Suppressor macrophage treated with lipopolysaccharide for 4 hours (primary cell): ENCODE data around the gene SMC1B.
"Not testable (repeated sequence)": the region's sequence is repeated elsewhere in the genome, so short reads cannot be mapped to it uniquely, and the experiment has no call there.

Source experiments
- DNase-seq: peaks from one replicate; pipeline ENCODE4 v3.0.0-alpha.2; 2020

SMC1B gene, protein sequence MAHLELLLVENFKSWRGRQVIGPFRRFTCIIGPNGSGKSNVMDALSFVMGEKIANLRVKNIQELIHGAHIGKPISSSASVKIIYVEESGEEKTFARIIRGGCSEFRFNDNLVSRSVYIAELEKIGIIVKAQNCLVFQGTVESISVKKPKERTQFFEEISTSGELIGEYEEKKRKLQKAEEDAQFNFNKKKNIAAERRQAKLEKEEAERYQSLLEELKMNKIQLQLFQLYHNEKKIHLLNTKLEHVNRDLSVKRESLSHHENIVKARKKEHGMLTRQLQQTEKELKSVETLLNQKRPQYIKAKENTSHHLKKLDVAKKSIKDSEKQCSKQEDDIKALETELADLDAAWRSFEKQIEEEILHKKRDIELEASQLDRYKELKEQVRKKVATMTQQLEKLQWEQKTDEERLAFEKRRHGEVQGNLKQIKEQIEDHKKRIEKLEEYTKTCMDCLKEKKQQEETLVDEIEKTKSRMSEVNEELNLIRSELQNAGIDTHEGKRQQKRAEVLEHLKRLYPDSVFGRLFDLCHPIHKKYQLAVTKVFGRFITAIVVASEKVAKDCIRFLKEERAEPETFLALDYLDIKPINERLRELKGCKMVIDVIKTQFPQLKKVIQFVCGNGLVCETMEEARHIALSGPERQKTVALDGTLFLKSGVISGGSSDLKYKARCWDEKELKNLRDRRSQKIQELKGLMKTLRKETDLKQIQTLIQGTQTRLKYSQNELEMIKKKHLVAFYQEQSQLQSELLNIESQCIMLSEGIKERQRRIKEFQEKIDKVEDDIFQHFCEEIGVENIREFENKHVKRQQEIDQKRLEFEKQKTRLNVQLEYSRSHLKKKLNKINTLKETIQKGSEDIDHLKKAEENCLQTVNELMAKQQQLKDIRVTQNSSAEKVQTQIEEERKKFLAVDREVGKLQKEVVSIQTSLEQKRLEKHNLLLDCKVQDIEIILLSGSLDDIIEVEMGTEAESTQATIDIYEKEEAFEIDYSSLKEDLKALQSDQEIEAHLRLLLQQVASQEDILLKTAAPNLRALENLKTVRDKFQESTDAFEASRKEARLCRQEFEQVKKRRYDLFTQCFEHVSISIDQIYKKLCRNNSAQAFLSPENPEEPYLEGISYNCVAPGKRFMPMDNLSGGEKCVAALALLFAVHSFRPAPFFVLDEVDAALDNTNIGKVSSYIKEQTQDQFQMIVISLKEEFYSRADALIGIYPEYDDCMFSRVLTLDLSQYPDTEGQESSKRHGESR

DNA sequence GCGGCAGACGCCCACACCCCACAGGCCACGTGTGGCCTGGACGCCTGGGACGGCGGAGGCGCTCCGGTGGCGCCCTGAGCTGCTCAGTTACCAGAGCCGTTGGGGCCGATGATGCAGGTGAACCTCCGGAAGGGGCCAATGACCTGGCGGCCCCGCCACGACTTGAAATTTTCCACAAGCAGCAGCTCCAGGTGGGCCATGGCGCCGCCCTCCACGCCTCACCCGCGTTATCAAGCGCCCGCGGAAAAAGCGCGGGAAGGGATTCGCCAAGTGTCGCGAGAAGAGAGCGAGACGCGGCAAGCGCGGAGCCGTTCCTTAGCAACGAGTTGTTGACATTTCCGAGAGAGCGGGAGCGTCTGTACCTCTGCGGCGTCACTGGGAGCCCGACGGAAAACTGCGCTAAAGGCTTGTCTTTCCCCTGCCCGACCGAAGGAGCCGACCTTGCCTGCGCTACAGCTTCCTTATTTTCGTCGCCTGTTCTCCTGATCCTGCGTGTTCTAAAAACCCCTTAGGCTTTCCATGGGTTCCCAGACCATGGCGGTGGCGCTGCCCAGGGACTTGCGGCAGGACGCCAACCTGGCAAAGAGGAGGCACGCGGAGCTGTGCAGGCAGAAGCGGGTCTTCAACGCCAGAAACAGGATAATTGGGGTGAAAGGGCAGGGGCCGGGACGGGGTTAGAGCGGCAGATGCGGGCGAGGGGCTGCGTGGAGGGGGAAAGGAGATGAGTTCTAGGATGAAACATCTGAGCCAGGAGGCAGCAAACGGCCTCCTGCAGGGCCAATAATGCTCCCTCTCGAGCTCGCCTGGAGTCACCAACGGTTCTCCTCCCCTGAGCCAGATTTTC lies at the start of gene SMC1B, which contains the start of gene RIBC2:
SMC1B (minus strand) TSS at position 232 of the 844 bp plus-strand sequence; CDS start at position 200, 32 bp downstream.
RIBC2 (plus strand) TSS at position 326 of the 844 bp plus-strand sequence; CDS start at position 520, 194 bp downstream.
- DNase-seq = peak; percentile 75

DNA sequence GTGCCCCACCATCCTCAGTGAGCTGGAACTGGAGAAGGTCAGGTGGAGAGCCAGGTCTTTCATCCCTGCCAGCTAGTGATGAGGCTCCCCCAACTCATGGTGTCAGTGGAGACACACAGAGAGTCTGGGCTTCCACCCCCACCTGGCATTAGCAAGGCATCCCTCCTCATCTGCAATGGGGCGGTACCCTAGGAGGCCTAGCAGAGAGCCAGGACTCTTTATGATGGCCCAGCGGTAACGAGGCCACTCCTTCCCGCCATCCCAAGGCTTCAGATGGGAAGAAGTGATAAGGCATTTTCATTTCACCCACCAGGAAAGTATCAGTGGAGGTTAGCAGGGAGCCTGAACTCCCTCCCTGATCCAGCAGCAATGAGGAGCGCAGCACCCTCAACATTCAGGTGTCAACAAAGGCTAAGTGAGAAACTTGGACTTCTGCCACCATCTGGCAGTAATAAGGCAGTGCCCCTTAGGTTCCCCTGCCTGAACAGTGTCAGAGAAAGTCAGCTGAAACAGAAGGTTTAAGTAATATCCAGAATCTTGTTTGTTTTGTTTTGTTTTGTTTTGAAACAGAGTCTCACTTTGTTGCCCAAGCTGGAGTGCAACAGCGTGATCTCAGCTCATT lies 48.7 kb upstream of the SMC1B start:
- peak; percentile 2 for DNase-seq

DNA sequence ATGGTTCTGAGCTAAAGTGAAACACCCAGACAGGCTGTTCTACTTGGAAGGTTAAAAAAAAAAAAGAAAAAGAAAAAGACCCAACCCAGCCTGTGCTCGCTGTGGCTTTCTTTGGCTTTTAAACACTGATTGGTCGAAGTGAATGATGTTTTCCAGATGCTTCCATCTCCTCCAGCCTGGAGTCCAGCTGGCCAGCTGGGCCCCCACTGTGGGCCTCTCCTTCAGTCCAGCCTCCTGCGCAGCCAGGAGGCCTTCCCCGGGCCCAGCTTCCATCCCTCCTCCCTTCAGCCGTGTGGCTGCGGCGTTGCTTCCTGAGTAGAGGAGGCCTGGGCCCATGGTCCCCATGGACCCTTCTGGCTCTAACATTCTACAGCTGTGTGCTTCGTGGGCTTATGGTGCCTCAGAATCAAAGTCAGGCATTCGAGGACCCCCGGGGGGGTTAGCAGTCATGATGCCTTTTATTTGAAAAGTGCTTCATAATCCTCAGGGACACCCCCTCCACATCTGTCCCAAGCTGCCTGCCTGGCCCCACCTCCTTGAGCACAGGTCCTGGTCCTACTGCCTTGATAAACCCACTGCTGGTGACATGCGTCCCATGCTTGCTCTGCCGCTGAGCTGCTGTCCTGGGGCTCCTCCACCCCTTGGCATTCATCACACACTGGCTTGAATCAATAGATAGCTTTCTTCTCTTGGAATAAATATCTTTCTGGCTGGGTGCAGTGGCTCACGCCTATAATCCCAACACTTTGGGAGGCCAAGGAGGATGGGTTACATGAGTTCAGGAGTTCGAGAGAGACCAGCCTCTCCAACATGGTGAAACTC lies 47.1 kb upstream of the SMC1B start:
- no peak for DNase-seq

DNA sequence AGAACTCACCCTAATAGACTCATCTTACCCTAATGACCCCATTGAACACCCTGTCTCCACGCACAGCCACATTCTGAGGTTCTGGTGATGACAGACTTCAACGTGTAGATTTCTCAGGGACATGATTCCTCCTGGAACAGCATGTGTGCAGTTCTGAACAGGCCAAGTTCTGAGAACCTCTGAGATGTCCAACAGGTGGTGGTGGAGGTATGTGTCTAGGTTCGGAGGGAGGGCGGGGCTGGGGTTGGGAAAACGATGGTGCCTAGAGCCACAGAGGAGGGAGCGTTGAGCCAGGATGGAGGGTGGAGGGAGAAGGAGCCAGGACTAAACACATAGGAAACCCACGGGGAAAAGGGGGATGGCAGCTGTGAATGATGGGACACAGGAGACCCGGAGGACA lies 45.8 kb upstream of the SMC1B start:
- no peak for DNase-seq

DNA sequence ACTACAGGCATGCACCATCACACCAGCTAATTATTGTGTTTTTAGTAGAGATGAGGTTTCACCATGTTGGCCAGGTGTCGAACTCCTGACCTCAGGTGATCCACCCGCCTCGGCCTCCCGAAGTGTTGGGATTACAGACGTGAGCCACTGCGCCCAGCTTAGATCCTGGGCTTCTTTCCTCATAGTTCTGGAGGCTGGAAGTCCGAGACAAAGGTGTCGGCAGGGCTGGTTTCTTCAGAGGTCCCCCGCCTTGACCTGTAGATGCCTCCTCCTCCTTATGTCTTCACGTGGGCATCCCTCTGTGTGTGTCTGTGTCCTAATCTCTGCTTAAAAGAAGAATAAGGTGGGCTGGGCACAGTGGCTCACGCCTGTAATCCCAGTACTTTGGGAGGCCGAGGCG lies 45.1 kb upstream of the SMC1B start:
- DNase-seq = no peak

DNA sequence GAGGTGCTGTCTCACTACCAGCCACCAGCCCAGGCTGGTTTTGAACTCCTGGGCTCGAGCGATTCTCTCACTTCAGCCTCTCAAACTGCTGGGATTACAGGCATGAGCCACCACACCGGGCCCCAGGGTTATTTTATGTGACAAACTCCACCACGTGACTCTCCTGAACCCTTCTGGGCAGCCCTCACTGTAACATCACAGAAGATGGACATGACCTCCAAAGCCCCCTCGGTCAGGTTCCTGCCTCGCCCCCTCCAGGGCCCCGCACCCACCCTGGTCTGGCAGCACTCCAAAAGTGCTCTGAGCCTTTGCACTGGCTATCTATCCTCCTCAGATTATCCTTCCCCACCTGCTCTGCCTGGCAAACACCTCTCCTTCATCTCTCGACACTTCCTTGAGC lies 43.4 kb upstream of the SMC1B start:
- DNase-seq = no peak

DNA sequence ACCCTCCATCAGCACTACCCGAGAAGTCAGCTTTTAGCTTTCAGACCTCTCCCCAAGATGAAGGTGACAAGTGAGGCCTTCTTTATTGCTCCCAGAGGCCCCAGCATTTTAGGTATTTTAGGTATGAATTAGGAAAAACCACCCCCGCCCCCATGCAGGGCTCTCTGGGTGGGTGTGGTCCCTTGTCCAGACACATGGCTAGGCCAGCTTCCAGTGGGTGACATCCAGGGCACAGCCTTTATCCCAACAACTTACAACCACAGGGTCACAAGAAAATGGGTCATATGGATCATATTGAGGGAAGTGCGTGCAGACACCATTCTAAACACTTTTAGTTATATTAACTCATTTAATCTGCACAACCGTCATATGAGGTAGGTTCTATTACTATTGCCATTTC lies 42.2 kb upstream of the SMC1B start:
- no peak for DNase-seq

DNA sequence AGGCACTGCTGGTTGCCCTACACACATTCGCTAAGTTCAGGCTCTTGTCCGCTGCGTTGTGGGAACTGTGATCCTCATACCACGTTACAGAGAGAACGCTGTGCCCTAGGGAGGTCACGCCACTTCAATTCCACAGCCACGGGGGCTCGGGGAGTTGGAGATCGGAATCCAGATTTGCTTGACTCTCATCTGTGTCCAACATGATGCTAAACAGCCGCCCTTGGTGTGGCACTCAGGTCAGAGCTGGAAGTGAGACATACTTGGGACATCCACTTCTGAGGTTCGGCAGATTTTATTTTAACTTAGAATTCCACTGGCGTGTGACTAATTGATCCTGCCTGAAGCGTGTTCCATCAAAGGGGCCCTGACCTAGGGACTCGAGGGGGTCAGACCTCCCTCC lies 41.8 kb upstream of the SMC1B start:
- no peak for DNase-seq

DNA sequence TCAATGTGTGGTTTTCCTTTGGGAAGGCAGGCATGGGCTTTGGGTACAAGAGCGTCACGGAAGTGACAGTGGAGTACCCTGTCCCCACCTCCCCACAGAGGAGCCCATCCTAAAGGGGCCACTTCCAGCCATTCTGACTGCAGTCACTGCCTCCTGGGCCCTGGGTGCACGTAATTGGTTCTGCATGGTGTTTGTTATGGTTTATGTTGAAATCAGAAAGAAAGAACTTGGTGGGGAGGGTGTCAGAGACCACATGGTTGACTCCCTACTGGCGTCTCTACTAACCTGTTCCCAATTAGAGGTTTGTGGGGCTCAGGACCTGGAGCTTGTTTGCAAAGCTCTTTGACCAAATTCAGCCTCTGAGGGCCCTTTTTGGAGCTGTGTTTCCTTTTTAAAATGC lies 40.9 kb upstream of the SMC1B start:
- DNase-seq = no peak

DNA sequence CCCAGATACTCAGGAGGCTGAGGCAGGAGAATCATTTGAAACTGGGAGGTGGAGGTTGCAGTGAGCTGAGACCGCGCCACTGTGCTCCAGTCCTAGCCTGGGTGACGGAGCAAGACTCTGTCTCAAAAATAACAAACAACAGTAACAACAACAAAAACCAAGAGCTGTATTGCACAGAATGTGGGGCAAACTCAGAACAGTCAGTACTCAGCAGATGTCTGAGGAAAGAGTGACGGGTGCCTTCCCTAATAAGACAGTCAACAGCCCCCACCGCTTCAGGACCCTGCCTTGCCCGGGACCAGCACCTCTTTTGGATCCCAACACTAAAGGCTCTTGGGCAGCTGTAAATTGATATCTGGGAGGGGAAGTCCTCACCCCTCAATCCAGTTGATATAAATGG lies 40.4 kb upstream of the SMC1B start:
- no peak for DNase-seq

DNA sequence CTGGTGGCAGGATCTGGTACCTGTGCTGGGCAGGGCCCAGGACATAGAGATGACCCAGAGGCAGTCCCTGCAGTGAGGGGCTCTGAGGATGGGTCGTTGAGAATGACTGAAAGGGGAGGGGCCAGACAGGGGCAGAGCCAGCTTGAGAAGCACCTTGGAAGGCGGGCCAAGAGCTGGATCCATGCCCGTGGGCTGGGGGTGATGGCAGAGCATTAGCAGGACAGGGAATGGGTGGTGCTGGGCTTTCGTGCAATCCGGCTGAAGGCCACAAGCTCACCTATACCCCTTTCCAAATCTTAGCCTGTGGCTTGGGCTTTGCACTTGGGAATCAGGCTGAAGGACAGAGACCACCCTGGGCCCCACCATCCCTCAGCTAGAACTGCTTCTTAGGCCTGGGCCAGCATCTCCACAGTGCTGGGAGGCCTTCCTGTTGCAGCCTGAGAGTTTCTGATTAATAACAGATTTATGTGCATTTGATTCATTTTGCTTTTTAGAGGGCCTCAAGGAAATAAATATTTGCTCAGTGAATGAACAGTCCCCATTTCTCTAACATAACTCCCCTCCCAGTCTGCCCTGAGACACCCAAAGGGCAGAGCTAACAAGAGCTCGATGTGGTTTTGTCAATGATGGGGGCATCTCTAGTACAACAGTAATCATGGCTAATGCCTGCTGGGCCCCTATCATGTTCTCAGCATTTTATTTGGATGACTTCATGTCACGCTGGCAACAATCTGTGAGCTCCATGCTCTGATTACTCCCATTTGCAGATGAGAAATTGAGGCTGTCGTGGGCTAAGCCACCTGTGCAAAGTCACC lies 39.4 kb upstream of the SMC1B start:
- no peak for DNase-seq

DNA sequence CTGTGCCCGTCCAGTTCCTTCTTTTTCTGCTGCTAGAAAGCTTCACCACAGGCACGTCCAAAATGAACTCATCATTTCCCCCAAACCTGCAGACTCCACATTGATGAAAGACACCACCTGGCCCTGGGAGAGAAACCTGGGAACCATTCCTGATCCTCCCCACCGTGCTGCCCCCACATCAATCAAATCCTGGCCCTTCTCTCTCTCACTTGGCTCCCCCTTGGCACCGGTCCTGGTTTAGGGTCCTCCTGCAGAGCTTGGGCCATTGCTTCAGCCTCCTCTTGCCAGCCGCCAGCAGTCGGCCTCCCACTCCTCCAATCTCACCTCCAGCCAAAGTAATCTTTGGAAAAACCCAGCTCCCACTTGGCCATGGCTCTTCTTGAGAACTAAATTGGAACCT lies 38.6 kb upstream of the SMC1B start:
- no peak for DNase-seq

DNA sequence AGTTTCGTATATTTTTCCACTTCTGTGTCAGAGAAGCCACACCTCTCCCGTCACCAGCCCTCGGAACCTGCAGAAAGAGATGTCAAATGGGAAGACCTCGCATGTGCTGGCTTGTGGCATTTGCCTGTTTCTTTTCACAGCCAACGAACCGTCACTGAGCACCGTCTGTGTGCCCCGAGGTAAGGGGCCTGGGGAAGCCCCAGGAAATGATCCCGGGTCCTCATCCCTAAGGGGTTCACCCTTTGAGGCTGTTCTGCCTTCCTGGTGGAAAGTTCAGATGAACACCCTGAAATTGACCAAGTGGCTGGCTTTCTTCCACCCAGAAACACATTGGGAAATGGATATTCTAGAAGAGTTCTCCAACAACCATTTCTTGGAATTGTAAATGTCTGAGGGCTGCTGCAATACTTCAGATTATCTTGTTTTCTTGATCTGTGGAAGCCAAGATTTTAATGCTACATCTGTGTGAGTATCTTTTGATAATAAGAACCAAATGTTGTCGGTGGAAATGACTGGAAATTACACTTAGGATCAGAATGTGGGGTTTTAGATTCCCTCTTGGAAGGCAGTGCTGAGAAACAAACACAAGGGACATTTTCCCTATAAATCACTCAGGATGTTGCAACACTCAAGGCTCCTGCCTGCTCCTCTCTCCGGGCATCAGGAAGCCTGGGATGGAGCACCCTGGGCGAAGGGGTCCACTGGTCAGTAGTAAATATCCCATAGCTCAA lies 37.7 kb upstream of the SMC1B start:
- DNase-seq = no peak

DNA sequence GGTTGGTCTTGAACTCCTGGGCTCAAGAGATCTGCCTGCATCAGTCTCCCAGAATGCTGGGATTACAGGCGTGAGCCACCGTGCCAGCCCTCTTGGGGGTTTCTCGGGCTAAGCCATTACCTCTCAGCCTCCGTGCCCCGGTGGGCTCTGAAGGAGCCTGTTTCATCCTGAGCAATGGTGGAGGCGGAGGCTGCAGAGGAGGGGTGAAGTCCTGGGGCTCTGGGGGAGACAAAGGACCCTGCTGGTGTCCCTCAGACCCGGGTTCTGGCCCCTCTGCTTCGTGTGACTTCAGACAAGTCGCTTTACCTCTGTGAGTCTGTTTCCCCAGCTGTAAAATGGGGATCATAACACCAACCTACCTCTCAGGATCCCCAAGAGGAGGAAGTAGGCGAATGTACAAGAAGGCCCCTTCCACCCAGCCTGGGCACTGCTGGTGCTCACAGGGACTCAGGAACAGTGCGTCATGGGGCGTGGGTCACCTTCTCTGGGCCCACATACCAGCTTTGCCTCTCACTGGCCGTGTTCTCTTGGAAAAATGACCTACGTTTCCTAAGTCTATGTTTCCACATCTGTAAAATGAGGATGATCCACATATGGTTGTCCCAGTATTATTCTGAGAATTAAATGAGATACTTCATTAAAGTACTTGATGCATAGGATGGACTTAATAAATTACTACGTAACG lies 36.8 kb upstream of the SMC1B start:
- no peak for DNase-seq

DNA sequence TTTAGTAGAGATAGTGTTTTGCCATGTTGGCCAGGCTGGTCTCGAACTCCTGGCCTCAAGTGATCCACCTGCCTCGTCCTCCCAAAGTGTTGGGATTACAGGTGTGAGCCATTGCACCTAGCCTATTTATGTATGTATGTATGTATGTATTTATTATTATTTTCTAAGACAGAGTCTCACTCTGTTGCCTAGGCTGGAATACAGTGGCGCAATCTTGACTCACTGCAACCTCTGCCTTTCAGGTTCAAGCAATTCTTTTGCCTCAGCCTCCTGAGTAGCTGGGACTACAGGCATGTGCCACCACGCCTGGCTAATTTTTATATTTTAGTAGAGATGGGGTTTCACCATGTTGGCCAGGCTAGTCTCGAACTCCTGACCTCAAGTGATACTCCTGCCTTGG lies 36.0 kb upstream of the SMC1B start:
- not testable (repeated sequence) for DNase-seq

DNA sequence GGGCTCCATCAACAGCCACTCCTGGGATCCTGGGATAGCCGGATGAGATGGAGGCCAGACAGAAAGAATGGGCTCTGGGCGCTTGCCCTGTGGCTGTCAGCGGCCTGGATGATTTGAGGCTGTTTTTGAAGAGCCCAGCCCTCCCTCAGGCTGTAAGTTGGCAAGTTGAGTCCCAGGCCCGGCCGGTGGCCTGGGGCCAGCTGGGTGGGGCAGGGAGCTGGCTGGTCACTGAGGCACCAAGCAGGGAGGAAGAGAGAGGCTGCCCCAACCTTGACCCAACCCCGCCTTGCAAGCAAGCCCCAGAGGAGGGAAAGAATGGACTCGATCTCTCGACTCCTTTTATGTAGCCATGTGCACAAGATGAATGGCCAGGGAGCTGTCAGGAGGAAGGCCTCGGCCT lies 35.0 kb upstream of the SMC1B start:
- no peak for DNase-seq

DNA sequence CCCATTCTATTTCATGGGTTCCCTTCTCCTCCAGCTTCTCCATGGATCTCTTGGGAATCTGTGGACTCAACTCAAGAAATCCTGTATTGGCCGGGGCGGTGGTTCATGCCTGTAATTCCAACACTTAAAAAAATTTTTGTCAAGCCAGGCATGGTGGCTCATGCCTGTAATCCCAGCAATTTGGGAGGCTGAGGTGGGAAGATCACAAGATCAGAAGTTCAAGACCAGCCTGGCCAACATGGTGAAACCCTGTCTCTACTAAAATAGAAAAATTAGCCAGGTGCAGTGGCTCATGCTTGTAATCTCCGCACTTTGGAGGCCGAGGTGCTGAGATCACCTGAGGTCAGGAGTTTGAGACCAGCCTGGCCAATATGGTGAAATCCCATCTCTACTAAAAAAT lies 34.2 kb upstream of the SMC1B start:
- DNase-seq = not testable (repeated sequence)

DNA sequence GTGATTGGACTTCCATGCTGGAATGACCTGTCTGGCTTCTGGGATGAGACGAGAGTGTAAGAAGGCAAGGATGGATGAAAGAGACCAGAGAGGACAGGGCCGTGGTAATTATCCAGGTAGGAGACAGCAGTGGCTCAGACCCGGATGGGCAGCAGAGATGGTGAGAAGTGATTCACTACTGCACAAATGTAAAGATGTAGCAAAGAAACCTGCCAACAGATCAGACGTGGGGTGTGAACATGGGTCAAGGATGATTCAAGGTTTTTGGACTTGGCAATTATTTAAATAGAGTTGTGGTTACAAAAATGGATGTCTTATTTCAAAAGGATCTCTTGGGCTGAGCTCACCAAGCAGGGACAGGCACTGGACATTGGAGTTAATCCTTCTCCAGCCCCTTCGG lies 32.8 kb upstream of the SMC1B start:
- no peak for DNase-seq
